GM18519 (cell line): ENCODE results near the gene PYGB.
"Not testable (repeated sequence)": the region's sequence is repeated elsewhere in the genome, so short reads cannot be mapped to it uniquely, and the experiment has no call there.

Source experiments
- ATAC-seq: cut with Tn5 transposase; IDR thresholded peaks from one replicate; pipeline ENCODE4 v1.9.1; 2021; ENCODE audit warnings: mild to moderate bottlenecking, moderate library complexity; ENCODE audit not compliant: unreplicated experiment, low FRiP score

Gene PYGB

DNA sequence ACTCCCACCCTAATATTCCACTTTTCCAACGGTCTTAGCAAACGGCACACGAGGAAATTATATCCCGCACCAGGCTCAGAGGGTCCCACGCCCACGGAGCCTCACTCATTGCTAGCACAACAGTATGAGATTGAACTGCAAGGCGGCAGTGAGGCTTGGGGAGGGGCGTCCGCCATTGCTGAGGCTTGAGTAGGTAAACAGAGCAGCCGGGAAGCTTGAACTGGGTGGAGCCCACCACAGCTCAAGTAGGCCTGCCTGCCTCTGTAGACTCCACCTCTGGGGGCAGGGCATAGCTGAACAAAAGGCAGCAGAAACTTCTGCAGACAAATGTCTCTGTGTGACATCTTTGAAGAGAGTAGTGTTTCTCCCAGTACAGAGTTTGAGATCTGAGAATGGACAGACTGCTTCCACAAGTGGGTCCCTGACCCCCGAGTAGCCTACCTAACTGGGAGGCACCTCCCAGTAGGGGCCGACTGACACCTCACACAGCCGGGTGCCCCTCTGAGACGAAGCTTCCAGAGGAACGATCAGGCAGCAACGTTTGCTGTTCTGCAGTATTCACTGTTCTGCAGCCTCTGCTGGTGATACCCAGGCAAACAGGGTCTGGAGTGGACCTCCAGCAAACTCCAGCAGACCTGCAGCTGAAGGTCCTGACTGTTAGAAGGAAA is 13.0 kb downstream of the PYGB start:
- not testable (repeated sequence) for ATAC-seq

DNA sequence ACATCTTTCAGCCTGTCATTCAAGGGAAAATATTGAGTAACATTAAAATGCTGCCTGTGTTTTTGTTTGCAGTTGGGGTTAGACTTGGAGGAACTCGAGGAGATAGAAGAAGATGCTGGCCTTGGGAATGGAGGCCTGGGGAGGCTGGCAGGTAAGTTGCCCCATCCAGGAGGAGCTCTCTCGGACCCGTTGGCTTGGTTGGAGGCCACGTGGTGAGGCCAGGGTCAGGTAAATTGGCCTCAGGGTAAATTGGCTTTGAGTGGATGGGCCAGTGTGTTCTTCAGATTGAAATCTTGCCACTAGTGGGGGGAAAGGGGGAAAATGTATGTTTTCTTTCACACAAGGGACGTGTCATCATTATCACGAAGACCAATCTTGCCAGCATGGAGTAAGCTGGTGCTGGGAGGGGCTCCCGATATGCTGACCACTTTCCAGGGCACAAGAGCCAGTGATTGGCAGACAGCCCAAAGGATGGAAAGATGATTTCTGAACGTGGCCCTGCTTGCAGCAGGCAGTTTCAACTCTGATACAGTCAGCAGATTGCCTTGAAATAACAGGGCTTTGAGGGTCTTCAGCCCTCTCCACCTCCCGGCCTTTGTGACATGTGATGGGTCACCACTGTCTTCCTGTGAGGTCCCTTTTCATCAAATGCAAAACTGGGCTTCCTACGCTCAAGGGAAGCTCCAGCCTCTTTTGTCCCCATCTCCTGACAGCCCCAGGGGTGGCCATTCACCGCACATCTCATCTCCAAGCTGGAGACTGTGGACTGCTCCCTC is 21.4 kb downstream of the PYGB start:
- no peak for ATAC-seq

DNA sequence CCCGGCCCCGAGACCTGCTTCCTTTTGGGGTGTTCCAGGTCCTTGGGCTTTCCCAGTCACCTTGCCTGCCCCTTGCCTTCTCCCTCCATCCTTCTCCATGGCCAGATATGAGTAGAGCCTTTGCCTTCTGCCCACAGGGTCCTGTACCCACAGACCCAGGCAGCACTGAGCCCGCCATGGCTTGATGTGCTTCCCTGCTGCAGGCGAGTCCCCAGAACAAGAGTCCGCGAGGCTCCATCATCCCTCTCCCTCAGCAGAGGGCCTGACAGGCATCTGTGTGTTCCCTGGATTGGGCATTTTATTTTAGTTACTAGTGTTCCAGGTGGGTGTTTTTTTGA is 21.9 kb downstream of the PYGB start:
- no peak for ATAC-seq

DNA sequence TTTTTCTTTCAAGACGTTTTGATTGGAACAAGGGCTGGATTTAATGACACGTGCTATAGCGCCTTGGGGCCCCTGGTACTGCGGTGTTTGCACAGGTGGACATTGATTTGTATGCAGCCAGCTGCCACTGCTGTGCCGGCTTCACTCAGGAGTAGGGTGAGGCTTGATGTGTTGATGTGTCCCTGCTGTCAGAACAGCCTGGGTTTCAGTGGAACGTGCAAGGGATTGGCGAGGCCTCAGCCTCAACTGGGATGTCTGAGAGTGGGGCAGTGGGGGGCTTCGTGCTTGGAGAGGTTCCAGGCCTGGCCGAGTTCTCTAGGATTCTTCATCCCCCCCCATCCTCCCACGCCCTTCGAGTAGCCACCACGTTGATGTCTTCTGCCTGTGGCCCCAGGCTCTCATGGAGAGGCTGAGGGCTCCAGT is 23.0 kb downstream of the PYGB start:
- ATAC-seq, result no peak

DNA sequence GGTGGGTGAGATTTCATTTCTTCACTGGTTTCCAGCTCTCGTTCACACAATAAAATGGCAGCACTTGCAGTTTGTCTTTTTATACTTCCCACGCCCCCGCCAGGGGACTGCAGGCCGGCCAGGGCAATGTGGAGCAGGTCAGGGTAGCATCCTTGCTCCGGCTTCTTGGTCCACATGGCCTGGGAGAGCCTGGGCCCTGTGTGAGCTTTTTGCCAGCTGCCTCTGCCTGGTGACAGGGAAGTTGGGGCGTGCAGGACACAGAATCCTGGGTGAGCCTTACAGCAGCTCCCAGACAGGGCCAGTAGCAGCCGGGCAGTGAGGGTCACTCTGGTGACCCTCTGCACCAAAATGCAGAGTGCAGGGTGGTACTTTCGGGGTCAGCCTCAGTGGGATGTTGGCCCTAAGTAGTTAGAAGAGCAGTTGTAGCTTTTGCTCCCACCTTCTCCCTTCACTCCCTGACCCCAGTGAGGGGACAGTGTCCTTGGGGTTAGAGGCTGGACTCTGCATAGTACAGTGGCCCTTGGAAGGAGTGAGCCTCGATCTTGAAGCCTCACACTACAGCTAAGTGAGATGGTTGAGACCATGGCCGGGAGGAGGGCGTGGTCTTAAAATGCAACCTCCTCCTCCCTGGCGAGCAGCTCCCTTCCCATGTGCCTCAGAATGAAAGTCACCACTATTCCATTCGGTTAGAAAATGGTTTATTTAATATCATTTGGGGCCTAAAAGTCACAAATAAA is 23.8 kb downstream of the PYGB start:
- ATAC-seq, result no peak

DNA sequence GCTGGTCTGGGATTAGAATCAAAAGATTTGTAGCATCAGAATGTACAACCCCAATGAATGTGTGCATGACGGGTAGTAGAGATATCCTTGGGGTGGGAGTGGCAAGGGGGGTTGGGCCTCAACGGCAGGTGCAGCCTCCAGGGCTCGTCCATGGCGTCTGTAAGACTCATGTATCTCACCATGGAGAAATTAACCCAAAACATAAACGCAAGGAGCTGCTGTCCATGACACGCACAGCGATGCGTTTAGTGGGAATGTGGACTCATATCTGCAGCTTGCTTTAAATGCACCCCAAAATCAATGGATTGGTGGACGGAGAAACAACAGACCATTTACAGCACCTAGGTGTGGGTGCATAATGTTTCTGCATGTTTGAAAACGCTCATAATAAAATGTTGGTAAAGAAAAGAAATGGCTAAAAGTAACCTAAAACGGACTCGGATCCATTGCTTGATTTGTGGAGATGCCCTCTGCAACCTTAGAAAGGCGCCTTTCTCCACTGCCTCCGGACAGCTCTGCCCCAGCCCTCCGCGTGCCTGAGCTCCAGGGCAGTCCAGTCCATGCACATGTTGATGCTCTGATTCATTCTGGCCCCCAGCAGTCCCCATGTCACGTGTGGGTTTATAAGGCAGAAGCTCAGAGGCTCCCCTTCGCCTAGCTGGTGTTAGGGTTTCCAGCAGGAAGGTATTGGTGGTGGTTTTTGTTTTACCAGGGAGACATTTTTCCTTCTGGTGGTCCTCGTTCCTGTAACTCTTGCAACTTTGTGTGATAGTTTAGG is 24.5 kb downstream of the PYGB start:
- no peak for ATAC-seq

DNA sequence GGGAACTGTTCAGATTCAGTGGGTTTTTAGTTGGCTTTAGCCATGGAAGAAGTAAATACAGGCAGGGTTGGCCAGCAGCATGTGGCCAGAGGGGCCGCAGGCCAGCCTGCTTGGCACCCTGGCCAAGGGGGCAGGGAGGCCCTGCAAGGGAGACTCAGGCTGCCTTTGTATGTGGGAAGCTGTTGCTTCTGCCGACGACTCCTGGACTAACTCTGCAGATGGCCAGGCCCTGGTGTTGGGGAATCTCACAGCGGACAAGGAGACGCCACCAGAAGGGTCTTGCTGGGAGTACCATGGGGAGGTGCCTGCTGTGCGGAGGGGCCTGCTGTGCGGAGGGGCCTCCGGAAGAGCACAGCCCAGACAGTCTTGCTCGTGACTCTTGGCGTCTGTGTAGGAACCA is 25.2 kb downstream of the PYGB start:
- no peak for ATAC-seq

DNA sequence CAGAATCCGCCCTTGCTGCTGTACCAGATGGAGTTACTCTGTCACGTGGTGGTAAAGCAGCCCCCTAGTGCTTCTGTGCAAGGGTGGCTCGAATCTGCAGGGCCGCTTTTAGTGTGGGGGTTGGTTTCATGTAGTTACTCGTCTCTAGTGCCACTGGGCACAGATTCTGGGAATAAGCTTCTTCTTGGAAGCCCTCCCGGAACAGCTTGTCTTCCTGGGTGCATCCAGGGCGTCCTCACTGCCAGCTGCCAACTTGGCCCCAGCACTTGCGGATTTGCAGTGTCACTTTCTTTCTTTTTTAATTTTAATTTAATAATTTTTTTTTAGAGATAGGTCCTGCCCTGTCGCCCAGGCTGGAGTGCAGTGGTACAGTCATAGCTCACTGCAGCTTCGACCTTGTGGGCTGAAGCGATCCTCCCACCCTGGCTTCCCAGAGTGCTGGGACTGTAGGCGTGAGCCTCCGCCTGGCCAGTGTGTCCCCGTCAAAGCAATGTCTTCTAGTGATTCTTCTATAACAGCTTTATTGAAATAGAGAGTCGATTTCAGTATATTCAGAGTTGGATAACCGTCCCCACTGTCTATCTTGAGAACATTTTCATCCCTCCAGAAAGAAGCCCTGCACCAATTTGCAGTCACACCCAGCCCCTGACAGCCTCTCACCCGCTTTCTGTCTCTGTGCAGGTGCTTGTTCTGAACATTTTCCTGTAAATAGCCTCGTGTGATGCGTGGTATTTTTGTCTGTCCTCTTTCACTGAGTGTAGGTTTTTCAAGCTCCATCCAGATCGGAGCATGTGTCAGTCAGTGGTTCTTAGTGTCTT is 25.9 kb downstream of the PYGB start:
- ATAC-seq, result no peak

DNA sequence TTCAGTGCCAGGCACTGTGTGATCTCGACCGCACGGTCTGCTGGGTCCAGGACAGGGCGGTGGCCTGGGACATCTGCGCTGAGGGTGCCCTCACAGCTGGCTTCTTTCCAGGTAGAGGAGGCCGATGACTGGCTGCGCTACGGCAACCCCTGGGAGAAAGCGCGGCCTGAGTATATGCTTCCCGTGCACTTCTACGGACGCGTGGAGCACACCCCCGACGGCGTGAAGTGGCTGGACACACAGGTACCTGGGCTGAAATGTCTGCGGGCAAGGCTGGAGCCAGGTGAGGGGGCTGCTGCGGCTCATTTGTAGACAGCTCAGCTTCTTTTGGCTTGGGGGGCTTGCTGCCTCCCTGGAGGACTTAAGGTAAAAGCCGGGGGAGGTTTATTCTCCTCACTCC is 26.6 kb downstream of the PYGB start:
- ATAC-seq, result no peak

DNA sequence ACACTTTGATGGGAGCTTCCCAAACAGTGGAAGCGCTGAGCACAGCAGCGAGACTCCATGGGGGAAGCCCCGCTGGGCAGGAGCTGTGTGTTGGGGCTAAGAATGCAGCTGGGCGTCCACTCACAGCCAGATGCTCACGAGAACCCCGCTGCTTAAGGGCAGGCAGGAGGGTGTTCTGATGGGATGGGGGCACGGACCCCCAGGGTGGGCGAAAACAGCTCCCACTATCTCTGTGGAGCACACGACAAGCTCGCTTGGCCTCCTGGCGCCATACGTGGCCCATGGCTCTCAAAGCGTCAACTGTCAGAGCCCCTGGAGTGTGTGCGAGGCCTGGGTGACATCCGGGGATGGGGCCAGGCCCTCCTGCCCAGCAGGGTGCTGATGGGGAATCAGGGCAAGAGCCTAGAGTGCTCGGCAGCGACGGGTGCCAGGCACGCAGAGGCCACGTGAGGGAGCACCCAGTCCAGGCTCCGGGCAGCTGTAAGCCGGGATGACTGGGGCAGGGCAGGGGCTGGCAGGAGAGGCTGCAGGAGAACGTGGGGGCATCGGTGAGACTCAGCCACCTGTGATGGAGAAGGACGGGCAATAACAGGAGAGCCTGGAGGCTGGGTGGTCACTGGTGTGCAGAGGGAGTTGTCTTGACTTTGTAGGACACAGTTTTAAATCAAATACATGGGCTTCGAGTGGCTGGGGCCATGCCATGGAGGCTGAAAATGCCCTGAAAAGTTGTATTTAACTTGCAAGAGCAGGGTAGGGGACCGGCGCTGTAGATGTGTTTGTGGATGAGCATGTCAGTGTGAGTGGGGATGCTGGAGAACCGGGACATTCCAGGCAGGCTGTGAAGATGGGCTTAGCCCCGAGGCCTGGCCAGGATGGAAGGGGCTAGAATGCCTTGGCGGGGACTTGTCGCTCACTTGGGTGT is 27.3 kb downstream of the PYGB start:
- ATAC-seq, result no peak

DNA sequence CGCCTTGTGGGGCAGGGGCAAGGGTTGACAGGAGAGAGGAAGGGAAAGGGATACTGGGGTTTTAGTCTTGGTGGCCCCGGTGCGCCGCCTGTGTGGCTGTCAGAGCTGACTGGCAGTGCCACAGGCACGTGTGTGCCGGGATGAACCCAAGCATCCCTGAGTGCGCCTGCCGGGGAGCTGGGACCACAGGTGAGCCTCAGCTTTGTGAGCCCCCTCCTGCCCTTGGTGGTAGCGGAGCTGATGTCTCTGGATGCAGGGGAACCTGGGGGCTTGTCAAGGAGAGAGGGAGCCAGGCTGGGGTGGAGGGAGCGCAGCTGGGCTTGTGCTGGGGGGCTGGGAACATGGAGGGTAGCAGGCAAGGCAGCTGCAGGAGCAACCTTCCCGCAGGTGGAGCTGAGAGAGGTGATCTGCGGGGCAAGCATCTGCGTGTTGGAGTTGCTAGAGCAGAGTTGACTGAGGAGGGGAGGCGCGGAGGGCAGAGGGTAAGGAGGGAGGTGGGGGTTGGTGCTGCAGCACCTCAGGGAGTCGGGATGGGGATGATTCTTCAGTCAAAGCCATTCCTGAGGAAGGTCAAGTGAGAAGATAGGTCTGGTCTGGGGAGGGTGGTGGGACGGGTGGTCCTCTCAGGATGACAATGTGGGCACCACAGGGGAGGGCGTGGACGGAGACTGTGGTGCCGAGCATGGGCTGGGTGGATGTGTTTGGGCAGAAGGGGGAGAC is 28.1 kb downstream of the PYGB start:
- ATAC-seq, result no peak

DNA sequence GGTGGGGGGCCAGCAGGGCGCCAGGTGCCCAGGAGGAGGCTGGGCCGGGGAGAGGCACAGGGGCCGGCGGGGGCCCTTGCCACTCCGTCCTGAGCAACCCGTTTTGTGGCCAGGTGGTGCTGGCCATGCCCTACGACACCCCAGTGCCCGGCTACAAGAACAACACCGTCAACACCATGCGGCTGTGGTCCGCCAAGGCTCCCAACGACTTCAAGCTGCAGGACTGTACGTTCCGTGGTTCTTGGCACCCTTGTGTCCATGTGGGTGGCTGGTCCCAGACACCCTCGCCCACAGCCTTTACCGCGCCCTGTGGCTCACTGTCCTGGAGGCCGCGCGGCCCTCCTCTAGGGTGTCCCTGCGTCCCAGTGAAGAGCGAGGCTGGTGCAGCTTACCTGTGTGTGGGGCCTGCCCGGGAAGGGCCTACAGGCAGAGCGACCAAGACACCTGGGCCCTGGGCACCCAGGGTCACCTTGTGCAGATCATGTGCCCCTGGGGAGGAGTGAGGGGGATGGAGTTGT is 28.7 kb downstream of the PYGB start:
- no peak for ATAC-seq

DNA sequence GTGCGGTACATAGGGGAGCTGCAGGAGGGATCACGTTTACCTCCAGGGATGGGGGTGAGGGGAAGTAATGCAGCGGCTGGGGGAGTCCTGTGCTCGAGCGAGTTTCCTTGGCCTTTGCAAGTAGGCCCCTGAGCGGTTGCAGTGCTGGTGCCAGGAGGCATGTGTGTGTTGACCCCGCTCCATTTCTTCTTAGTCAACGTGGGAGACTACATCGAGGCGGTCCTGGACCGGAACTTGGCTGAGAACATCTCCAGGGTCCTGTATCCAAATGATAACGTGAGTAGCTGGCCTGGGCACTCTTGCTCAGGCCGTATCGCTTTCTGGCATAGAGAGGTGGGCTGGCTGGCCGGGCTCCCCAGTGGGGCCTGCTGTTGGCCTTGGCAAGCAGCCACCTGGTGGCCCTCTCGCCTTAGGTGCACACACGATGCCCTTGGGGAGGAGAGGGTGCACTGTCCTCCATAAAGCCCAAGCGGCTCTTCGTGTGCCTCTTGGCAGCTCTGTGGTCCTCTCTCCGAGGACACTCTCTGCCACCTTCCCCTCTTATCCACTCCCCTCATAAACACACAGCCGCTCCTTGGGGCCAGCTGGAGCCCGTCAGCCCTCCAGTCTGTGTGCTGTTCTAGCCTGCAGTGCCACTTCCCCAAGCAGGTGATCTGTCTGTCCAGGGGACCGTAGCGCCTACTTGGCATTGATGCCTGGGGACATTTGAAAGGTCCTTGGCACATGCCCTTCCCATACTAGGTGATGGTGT is 29.3 kb downstream of the PYGB start:
- no peak for ATAC-seq

DNA sequence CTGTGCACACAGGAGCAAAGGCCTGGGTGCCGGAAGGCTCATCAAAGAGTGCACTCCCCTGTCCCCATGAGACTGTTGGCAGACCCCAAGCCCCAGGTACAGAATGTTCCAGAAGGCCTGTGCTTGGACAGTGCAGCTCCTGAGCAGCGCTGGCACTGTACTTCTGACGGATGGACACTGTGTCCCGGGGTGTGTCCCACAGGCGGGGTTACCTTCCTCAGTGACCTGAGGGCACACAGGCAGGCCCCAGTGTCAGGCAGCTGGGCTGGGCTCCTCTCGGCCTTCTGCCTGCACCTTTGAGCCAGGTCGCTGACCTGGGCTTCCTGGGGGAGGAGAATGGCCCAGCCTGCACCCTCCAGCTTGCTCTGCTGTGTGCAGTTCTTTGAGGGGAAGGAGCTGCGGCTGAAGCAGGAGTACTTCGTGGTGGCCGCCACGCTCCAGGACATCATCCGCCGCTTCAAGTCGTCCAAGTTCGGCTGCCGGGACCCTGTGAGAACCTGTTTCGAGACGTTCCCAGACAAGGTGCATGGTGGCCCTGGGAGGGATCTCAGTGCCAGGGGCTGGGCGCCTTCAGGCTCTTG is 30.1 kb downstream of the PYGB start:
- no peak for ATAC-seq

DNA sequence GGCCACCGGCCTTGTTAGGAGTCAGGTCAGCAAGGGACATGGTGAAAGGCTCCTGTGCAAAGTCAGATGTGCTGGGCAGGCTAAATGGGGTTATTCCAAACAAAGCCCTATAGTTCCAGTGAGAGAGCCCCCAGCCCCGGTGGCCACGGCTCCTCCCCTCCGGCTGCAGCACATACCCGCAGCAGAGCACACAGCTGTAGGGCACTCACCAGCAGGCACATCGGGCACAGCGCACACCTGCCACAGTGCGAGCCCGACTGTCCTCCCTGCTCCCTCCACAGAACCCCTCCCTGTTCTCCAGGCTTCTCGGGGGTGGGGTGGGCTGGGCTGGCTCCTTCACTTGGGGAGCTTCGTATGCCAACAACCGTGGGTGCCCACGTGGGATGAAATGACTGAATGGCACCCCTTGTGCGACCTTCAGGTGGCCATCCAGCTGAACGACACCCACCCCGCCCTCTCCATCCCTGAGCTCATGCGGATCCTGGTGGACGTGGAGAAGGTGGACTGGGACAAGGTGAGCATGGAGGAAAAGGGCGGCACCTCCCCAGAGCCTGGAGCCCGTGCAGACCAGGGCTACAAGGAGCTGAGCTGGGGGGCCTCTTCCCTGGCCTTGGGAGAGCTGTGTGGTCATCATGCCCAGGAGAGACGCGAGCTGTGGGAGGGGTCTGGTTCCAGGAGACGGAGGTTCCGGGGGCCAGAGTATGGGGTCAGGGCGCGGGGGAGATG is 30.9 kb downstream of the PYGB start:
- no peak for ATAC-seq

DNA sequence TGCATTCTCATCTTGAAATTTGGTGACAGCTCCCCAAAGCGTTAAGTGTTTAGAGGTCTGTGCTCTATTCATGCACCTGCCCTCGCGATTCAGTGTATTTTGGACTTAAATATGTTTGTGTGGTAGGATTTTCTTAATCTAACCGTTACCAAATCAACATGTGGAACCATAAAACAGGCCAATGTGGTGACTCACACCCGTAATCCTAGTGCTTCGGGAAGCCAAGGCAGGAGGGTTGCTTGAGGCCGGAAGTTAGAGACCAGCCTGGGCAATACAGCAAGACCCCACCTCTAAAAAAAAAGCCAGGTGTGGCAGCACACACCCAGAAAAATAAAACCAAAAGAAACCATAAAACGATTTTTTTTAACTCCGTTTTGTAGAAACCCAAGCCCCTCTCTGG is 31.5 kb downstream of the PYGB start:
- ATAC-seq, result no peak
